Fibroblast of skin of left biceps (primary cell): ENCODE data around the gene RNPEPL1.
A peak's percentile ranks its signal among the peaks of the same experiment; 100 is the strongest.

Experiments used
- DNase-seq, 2 experiments: peaks; one replicate each; pipeline ENCODE4 v3.0.0-alpha.2; 2013; ENCODE audit warnings: low read depth in 2 of 2

Gene RNPEPL1

GRCh38 chr2:240565333-240566202 is 2.7 kb upstream of the RNPEPL1 start:
- no peak for DNase-seq

GRCh38 chr2:240566203-240567136 is 1.8 kb upstream of the RNPEPL1 start:
- peak; percentile 49 to 53 for DNase-seq

GRCh38 chr2:240567137-240567871 is 980 bp upstream of the RNPEPL1 start:
- DNase-seq = no peak

GRCh38 chr2:240568678-240569522 is 616 bp downstream of the RNPEPL1 start:
- DNase-seq = no peak

GRCh38 chr2:240569523-240569997 is 1.3 kb downstream of the RNPEPL1 start:
- no peak for DNase-seq

GRCh38 chr2:240569998-240570530 is 1.8 kb downstream of the RNPEPL1 start:
- DNase-seq = no peak

GRCh38 chr2:240570531-240571313 is 2.4 kb downstream of the RNPEPL1 start:
- DNase-seq = no peak

GRCh38 chr2:240571314-240571973 is 3.2 kb downstream of the RNPEPL1 start:
- DNase-seq = no peak

- no peak for DNase-seq
Measured at GRCh38 chr2:240572141-240573031, 4.1 kb downstream of the RNPEPL1 start.

- DNase-seq = no peak
Measured at GRCh38 chr2:240573071-240573515, 4.8 kb downstream of the RNPEPL1 start.

GRCh38 chr2:240573516-240574385 is 5.5 kb downstream of the RNPEPL1 start:
- no peak for DNase-seq

GRCh38 chr2:240574386-240575100 is 6.3 kb downstream of the RNPEPL1 start:
- DNase-seq = no peak

- DNase-seq = no peak
Measured at GRCh38 chr2:240575101-240575965, 7.0 kb downstream of the RNPEPL1 start.

GRCh38 chr2:240576036-240576435 is 7.8 kb downstream of the RNPEPL1 start:
- no peak for DNase-seq

GRCh38 chr2:240576436-240577205 is 8.3 kb downstream of the RNPEPL1 start:
- DNase-seq = no peak
